ENCODE data around the gene GATAD2A.

The GATAD2A gene

GRCh38 chr19:19421299-19421696 lies 15.8 kb downstream of the GATAD2A start:
- no peaks in the 10 kb centered on the region for H3K9me3 ChIP-seq (ENCODE audit: control insufficient read depth, low read length)
- no peak overlapping the region for H3K9ac ChIP-seq
- peaks cover 11% of the 10 kb centered on the region for H3K4me1 ChIP-seq
- no peaks in the 10 kb centered on the region for H3K27me3 ChIP-seq (ENCODE audit: control insufficient read depth, insufficient read depth, low read length)
- H3K36me3 ChIP-seq (ENCODE audit: control insufficient read depth, insufficient read depth, low read length) = no peaks in the 10 kb centered on the region
- no peak overlapping the region for H3K4me3 ChIP-seq (ENCODE audit: low read depth, low read length)
- H3K79me2 ChIP-seq = peaks cover 92% of the 10 kb centered on the region
- TF ChIP-seq CTCF (IDR thresholded peaks at IDR 0.05) = no peak
- H2AFZ ChIP-seq = no peak overlapping the region
- peak overlapping the region; percentile 25 for H3K27ac ChIP-seq
- no peak overlapping the region for H3K4me2 ChIP-seq (ENCODE audit: low read length)

GRCh38 chr19:19422156-19422555 lies 16.7 kb downstream of the GATAD2A start:
- Histone ChIP-seq H3K27ac (no peak overlapping the region), H3K79me2 (peaks cover 93% of the 10 kb centered on the region), H3K9ac (no peak overlapping the region), H3K27me3 (ENCODE audit: control insufficient read depth, insufficient read depth, low read length) (no peaks in the 10 kb centered on the region), H3K4me3 (ENCODE audit: low read depth, low read length) (no peak overlapping the region), H3K4me2 (ENCODE audit: low read length) (no peak overlapping the region), H3K36me3 (ENCODE audit: control insufficient read depth, insufficient read depth, low read length) (no peaks in the 10 kb centered on the region), H2AFZ (no peak overlapping the region), H3K9me3 (ENCODE audit: control insufficient read depth, low read length) (no peaks in the 10 kb centered on the region), H3K4me1 (peaks cover 11% of the 10 kb centered on the region)
- TF ChIP-seq CTCF (IDR thresholded peaks at IDR 0.05) = no peak

GRCh38 chr19:19423322-19423721 lies 17.8 kb downstream of the GATAD2A start:
- Histone ChIP-seq H3K9ac (no peak overlapping the region), H3K4me3 (ENCODE audit: low read depth, low read length) (no peak overlapping the region), H2AFZ (no peak overlapping the region), H3K4me1 (peaks cover 11% of the 10 kb centered on the region), H3K9me3 (ENCODE audit: control insufficient read depth, low read length) (no peaks in the 10 kb centered on the region), H3K27ac (no peak overlapping the region), H3K4me2 (ENCODE audit: low read length) (no peak overlapping the region), H3K79me2 (peaks cover 93% of the 10 kb centered on the region), H3K27me3 (ENCODE audit: control insufficient read depth, insufficient read depth, low read length) (no peaks in the 10 kb centered on the region), H3K36me3 (ENCODE audit: control insufficient read depth, insufficient read depth, low read length) (no peaks in the 10 kb centered on the region)
- TF ChIP-seq CTCF (IDR thresholded peaks at IDR 0.05) = no peak

GRCh38 chr19:19425170-19425875 lies 19.8 kb downstream of the GATAD2A start:
- Histone ChIP-seq H3K27ac (no peak overlapping the region), H3K27me3 (ENCODE audit: control insufficient read depth, insufficient read depth, low read length) (no peaks in the 10 kb centered on the region), H3K9me3 (ENCODE audit: control insufficient read depth, low read length) (no peaks in the 10 kb centered on the region), H3K79me2 (peaks cover 97% of the 10 kb centered on the region), H3K9ac (no peak overlapping the region), H3K4me3 (ENCODE audit: low read depth, low read length) (no peak overlapping the region), H3K4me1 (peaks cover 9% of the 10 kb centered on the region), H3K36me3 (ENCODE audit: control insufficient read depth, insufficient read depth, low read length) (no peaks in the 10 kb centered on the region), H3K4me2 (ENCODE audit: low read length) (no peak overlapping the region), H2AFZ (no peak overlapping the region)
- no peak for TF ChIP-seq CTCF (IDR thresholded peaks at IDR 0.05)

GRCh38 chr19:19426216-19426615 lies 20.7 kb downstream of the GATAD2A start:
- no peaks in the 10 kb centered on the region for H3K9me3 ChIP-seq (ENCODE audit: control insufficient read depth, low read length)
- H3K9ac ChIP-seq = no peak overlapping the region
- no peak overlapping the region for H3K27ac ChIP-seq
- TF ChIP-seq CTCF (IDR thresholded peaks at IDR 0.05) = no peak
- no peak overlapping the region for H2AFZ ChIP-seq
- peaks cover 99% of the 10 kb centered on the region for H3K79me2 ChIP-seq
- no peak overlapping the region for H3K4me2 ChIP-seq (ENCODE audit: low read length)
- H3K36me3 ChIP-seq (ENCODE audit: control insufficient read depth, insufficient read depth, low read length) = no peaks in the 10 kb centered on the region
- no peak overlapping the region for H3K4me3 ChIP-seq (ENCODE audit: low read depth, low read length)
- H3K27me3 ChIP-seq (ENCODE audit: control insufficient read depth, insufficient read depth, low read length) = no peaks in the 10 kb centered on the region
- H3K4me1 ChIP-seq = peaks cover under 1% of the 10 kb centered on the region
